IPS DF 6.9 (cell line): ENCODE measurements around the gene FUCA2.
A peak's percentile ranks its signal among the peaks of the same experiment; 100 is the strongest.

ENCODE experiments used
- DNase-seq: peaks from one replicate; pipeline ENCODE4 v3.0.0-alpha.2; 2013; ENCODE audit warnings: low read depth, low spot score
- H3K27ac ChIP-seq: one replicate; pipeline ENCODE4 v1.5.1; 2013; ENCODE audit warnings: low read length, control low read depth
- H3K27me3 ChIP-seq: 2 replicates; pipeline ENCODE4 v1.6.1; 2013; ENCODE audit warnings: mild to moderate bottlenecking, low read length; ENCODE audit not compliant: control insufficient read depth, insufficient read depth
- H3K36me3 ChIP-seq: 2 replicates; pipeline ENCODE4 v1.6.1; 2013; ENCODE audit warnings: low read length; ENCODE audit not compliant: control insufficient read depth, insufficient read depth
- H3K4me1 ChIP-seq: 2 replicates; pipeline ENCODE4 v1.6.1; 2013; ENCODE audit warnings: low read length; ENCODE audit not compliant: control insufficient read depth, insufficient read depth
- H3K4me3 ChIP-seq: 2 replicates; pipeline ENCODE4 v1.5.1; 2013; ENCODE audit warnings: mild to moderate bottlenecking, low read length
- H3K9me3 ChIP-seq: 2 replicates; pipeline ENCODE4 v1.6.1; 2013; ENCODE audit warnings: low read length, inconsistent platforms; ENCODE audit not compliant: control insufficient read depth, insufficient read depth
- WGBS: extraction: QIAGEN DNeasy Blood & Tissue Kit; methylation state at CpG from one replicate; pipeline ENCODE4 v1.1.7; 2013; ENCODE audit warnings: mixed read lengths, missing lambda C conversion rate; ENCODE audit not compliant: insufficient read length, insufficient coverage; 5-methylcytosine and 5-hydroxymethylcytosine counted together

The FUCA2 gene

GRCh38 chr6:143536866-143537691 lies 25.6 kb upstream of the FUCA2 start:
- no CpG with 5 or more reads among the region's 103 CpGs for WGBS
- DNase-seq = peak; percentile 37
- H3K36me3 ChIP-seq = no peaks in the 10 kb centered on the region
- H3K4me3 ChIP-seq = peak overlapping the region; percentile 30; the same call in 1 of the 2 replicates
- no peaks in the 10 kb centered on the region for H3K9me3 ChIP-seq
- no peak overlapping the region for H3K27ac ChIP-seq
- no peaks in the 10 kb centered on the region; the same call in 1 of the 2 replicates for H3K4me1 ChIP-seq
- H3K27me3 ChIP-seq = peaks cover 4% of the 10 kb centered on the region; the same call in 1 of the 2 replicates

- WGBS = no CpG with 5 or more reads among the region's 27 CpGs
- Histone ChIP-seq H3K4me1 (no peaks in the 10 kb centered on the region; the same call in 1 of the 2 replicates), H3K9me3 (no peaks in the 10 kb centered on the region), H3K36me3 (no peaks in the 10 kb centered on the region), H3K4me3 (peak overlapping the region; percentile 30; the same call in 1 of the 2 replicates), H3K27me3 (peaks cover 4% of the 10 kb centered on the region; the same call in 1 of the 2 replicates), H3K27ac (no peak overlapping the region)
- DNase-seq = no peak
Measured at GRCh38 chr6:143536461-143536865, 24.9 kb upstream of the FUCA2 start.

DNA sequence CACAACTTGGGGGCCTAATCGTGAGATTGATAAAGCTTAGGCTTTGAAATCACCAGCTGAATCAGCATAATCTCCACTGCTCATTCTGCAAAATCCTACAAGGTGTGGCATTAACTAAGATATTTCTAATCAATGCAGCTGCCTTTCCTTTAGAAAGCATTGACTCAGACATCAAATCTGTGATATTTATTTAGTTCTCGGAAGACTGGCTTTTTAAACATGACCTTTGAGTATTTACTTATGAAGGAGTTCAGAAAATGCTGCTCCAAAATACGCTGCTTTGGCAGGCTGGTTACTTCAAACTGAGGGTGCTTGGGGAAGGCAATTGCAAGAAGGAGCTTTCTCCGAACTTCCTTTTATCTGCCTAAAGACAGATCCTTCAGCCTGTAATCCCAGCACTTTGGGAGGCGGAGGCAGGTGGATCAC lies 23.7 kb upstream of the FUCA2 start:
- WGBS = no CpG with 5 or more reads among the region's 5 CpGs
- no peak for DNase-seq
- Histone ChIP-seq H3K27ac (no peak overlapping the region), H3K27me3 (peaks cover 4% of the 10 kb centered on the region; the same call in 1 of the 2 replicates), H3K9me3 (no peaks in the 10 kb centered on the region), H3K36me3 (no peaks in the 10 kb centered on the region), H3K4me1 (no peaks in the 10 kb centered on the region; the same call in 1 of the 2 replicates), H3K4me3 (no peak overlapping the region)

- H3K36me3 ChIP-seq = no peaks in the 10 kb centered on the region
- no peaks in the 10 kb centered on the region for H3K4me1 ChIP-seq
- H3K27ac ChIP-seq = no peak overlapping the region
- DNase-seq = no peak
- peaks cover 4% of the 10 kb centered on the region; the same call in 1 of the 2 replicates for H3K27me3 ChIP-seq
- no CpG with 5 or more reads among the region's 5 CpGs for WGBS
- H3K9me3 ChIP-seq = no peaks in the 10 kb centered on the region
- H3K4me3 ChIP-seq = no peak overlapping the region
Measured at GRCh38 chr6:143531720-143532499, 20.4 kb upstream of the FUCA2 start.

DNA sequence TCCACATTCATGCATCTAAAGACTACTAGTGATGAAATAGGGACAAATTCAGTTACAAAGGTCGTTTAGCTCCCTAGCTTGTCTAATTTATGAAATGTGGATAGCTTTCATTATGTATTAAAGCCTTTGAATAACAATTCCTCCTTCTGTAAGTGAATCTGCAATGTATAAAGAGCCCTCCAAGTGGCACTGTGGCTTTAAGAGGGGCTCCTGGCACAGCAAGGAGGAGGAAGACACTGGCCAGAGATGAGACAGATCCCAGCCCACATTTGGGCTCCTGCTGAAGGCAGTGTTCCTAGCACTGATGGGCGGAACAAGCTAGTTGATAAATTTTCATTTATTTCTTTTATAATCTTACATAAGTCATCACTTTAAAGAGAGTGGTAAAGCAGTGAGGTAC lies 17.6 kb upstream of the FUCA2 start:
- no peak for DNase-seq
- no peaks in the 10 kb centered on the region for H3K36me3 ChIP-seq
- no peaks in the 10 kb centered on the region for H3K4me1 ChIP-seq
- H3K27me3 ChIP-seq = no peaks in the 10 kb centered on the region
- H3K9me3 ChIP-seq = no peaks in the 10 kb centered on the region
- H3K27ac ChIP-seq = no peak overlapping the region
- no peak overlapping the region for H3K4me3 ChIP-seq
- WGBS = no CpG with 5 or more reads among the region's 2 CpGs

- Histone ChIP-seq H3K36me3 (no peaks in the 10 kb centered on the region), H3K4me1 (no peaks in the 10 kb centered on the region), H3K27ac (no peak overlapping the region), H3K9me3 (no peaks in the 10 kb centered on the region), H3K27me3 (no peaks in the 10 kb centered on the region), H3K4me3 (no peak overlapping the region)
- DNase-seq = no peak
- no CpG with 5 or more reads among the region's 7 CpGs for WGBS
Measured at GRCh38 chr6:143528164-143528811, 16.8 kb upstream of the FUCA2 start.

DNA sequence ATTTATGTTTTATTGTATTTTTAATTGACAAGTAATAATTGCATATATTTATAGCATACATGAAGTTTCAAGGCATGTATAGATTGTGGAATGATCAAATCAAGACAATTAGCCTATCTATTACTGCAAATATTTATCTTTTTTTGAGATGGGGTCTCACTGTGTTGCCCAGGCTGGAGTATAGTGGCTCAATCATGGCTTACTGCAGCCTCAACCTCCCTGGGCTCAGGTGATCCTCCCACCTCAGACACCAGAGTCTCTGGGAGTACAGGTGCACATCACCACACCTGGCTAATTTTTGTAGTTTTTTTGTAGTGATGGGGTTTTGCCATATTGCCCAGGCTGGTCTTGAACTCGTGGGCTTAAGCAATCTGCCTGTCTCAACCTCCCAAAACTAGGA lies 16.2 kb upstream of the FUCA2 start:
- Histone ChIP-seq H3K27me3 (no peaks in the 10 kb centered on the region), H3K36me3 (no peaks in the 10 kb centered on the region)
- no CpG with 5 or more reads among the region's 1 CpG for WGBS

DNA sequence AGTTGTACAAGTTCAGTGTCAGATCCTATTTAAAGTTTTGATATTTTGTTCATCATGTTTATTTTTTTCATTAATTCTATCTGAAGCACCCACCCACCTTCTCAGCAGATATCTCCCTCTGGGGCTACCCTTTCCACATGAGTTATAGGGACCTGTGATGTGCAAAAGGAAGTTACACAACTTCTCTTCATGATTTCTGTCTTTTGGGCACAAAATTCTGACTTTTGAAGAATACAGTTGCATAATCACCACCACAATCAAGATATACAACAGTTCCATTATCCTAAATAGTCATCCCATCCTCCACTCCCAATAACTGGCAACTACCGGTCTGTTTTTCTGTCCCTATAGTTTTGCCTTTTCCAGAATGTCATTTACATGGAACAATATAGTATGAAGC lies 13.8 kb upstream of the FUCA2 start:
- no peaks in the 10 kb centered on the region for H3K9me3 ChIP-seq
- no peak for DNase-seq
- H3K27me3 ChIP-seq = no peaks in the 10 kb centered on the region
- no peak overlapping the region for H3K27ac ChIP-seq
- WGBS = no CpG with 5 or more reads among the region's 1 CpG
- H3K36me3 ChIP-seq = no peaks in the 10 kb centered on the region
- no peak overlapping the region for H3K4me3 ChIP-seq
- H3K4me1 ChIP-seq = no peaks in the 10 kb centered on the region

More for the DNA sequence above, 16.2 kb upstream of the FUCA2 start:
- DNase-seq = no peak
- no peak overlapping the region for H3K27ac ChIP-seq
- no peak overlapping the region for H3K4me3 ChIP-seq
- H3K4me1 ChIP-seq = no peaks in the 10 kb centered on the region
- H3K9me3 ChIP-seq = no peaks in the 10 kb centered on the region

- H3K27ac ChIP-seq = no peak overlapping the region
- DNase-seq = no peak
- no CpG with 5 or more reads among the region's 8 CpGs for WGBS
Measured at GRCh38 chr6:143522039-143522600, 10.6 kb upstream of the FUCA2 start.

DNA sequence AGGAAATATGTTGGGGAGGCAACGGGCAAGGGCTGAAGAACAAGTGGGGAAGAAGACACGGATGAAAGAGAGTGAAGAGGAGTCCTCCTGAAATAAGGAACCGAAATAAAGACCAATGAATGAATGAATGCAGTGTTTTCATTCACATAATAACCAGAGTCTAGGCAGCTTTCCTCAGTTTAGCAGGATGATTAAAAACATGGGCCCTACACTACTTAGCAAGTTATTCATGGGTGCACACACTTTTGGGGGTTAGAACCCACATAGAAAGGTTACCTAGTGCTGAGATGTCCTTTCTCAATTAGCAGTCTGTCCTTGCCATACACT lies 5.9 kb upstream of the FUCA2 start:
- H3K9me3 ChIP-seq = no peaks in the 10 kb centered on the region
- WGBS = no CpG with 5 or more reads among the region's 3 CpGs
- no peak overlapping the region for H3K27ac ChIP-seq
- DNase-seq = no peak
- H3K27me3 ChIP-seq = no peaks in the 10 kb centered on the region; the same call in 1 of the 2 replicates
- peaks cover 2% of the 10 kb centered on the region for H3K4me1 ChIP-seq
- no peaks in the 10 kb centered on the region for H3K36me3 ChIP-seq
- H3K4me3 ChIP-seq = no peak overlapping the region

More at GRCh38 chr6:143522039-143522600, 10.6 kb upstream of the FUCA2 start:
- H3K4me3 ChIP-seq = no peak overlapping the region
- no peaks in the 10 kb centered on the region; the same call in 1 of the 2 replicates for H3K27me3 ChIP-seq
- H3K4me1 ChIP-seq = peaks cover 2% of the 10 kb centered on the region
- H3K9me3 ChIP-seq = no peaks in the 10 kb centered on the region
- H3K36me3 ChIP-seq = no peaks in the 10 kb centered on the region
